ENCODE results near the gene WDR46. TPM values are rescaled to one million over a fixed set of nuclear protein-coding genes. Genes with fewer than 3 reads are reported as not detected.
A peak's percentile ranks its signal among the peaks of the same experiment; 100 is the strongest.

The WDR46 gene
- total RNA-seq, 2 donors from 2014 or later, result 25.7 to 51.7 TPM

DNA sequence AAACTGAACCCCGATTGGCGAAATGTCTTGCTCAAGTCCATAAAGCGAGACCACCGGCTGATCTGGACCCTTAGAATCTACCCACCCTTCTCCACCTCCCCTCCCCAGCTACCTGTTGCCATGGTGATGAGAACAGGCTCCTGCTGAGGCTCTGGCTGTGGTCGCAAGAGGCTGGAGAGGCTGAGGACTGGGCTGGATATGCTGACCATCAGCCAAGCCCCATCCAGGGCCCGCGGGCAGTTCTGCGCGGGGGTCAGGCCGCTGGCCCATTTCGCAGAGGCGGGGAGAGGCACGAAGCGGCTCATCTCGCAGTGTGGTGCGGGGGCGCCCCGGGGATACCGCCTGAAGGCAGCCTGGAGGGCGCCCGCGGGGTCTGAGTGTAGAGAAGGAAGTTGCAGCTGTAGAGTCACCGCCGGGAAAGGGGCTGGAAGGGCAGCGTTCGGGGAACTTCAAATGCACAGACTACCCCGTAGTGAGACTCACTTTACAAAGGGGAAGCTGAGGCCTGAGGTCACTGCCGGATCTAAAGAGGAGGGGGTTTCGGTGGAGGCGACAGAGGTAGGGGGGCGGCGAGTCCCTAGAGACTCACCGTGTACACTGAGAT lies 24.2 kb upstream of the WDR46 start:
- Histone ChIP-seq H3K27ac (peak overlapping the region; percentile 100), H3K27me3 (no peaks in the 10 kb centered on the region), H3K4me3 (peak overlapping the region; percentile 79), H3K9me3 (no peaks in the 10 kb centered on the region), H3K4me1 (peaks cover 16% of the 10 kb centered on the region), H3K36me3 (no peaks in the 10 kb centered on the region), H3K9ac (ENCODE audit: low read depth in 2 of 2, low read length in 2 of 2) (peak overlapping the region; percentile 89 to 99)
- no peak for TF ChIP-seq CTCF (IDR thresholded peaks at IDR 0.05)
- intact Hi-C loops (cut with DNase I), result loop anchor here (10.0 kb wide), 1 partner anchor 102 kb away; the partner anchor contains the start of genes CUTA and PHF1
- no peak for DNase-seq

DNA sequence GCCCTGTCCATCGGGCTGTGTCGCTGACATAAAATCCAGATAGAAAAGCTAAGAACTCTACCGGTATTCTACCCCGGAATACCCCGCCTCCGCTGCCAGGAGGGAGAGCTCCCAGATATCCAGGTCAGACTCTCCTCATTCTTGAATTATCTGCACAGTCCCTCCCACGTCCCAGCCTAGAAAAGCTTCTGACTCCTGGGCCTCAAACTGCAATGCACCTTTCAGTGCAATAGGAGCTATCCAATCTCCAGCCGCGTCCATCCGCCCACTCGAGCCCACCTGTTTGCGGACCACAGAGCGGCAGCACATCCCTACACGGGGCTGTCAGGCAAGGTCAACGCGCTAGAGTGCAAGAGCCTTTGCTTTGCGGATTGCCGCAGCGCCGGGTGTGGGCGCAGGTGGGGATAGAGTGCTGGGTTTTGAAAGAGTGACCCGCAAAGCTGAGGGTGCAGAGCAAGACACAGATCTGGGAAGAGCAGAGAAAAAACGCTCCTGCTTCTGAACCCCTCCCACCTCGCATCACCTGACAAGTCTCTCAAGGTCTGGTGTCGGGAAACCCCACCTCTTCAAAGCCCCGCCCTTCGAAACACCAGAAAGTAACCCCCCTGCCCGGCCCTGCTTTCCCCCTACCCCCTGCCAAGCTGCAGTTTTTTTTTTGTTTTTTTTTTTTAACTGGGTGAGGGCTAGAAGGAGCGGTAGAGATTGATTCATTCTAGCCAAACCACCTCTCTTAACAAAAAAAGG lies 23.5 kb upstream of the WDR46 start:
- Histone ChIP-seq H3K9ac (ENCODE audit: low read depth in 2 of 2, low read length in 2 of 2) (peak overlapping the region; percentile 89 to 99), H3K4me3 (peak overlapping the region; percentile 79), H3K36me3 (no peaks in the 10 kb centered on the region), H3K9me3 (no peaks in the 10 kb centered on the region), H3K27ac (peak overlapping the region; percentile 100), H3K4me1 (peaks cover 16% of the 10 kb centered on the region), H3K27me3 (no peaks in the 10 kb centered on the region)
- intact Hi-C loops (cut with DNase I), result loop anchor here (10.0 kb wide), 1 partner anchor 102 kb away; the partner anchor contains the start of genes CUTA and PHF1
- peak; percentile 94 for DNase-seq
- TF ChIP-seq CTCF (IDR thresholded peaks at IDR 0.05), result no peak

DNA sequence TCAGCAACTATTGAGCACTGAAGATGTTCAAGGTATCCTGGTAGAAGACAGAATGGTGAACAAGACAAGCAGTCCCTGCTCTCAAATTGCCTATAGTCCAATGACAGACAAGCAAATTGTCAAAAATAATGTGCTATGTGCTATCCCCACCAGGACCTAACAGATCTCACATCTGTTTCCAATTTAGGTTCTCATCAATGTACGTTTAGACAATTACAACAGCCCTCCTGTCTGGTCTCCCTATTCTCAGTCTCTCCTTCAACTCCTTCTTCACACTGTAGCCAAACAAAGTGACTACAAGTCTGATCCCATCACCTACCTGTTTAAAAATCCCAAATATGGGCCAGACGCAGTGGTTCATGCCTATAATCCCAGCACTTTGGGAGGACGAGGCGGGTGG lies 17.3 kb upstream of the WDR46 start:
- Histone ChIP-seq H3K27ac (no peak overlapping the region), H3K9ac (ENCODE audit: low read depth in 2 of 2, low read length in 2 of 2) (no peak overlapping the region), H3K36me3 (peaks cover 3% of the 10 kb centered on the region), H3K4me3 (no peak overlapping the region), H3K4me1 (peaks cover 3% of the 10 kb centered on the region), H3K27me3 (no peaks in the 10 kb centered on the region), H3K9me3 (no peaks in the 10 kb centered on the region)
- intact Hi-C loops (cut with DNase I), result no loop called here
- no peak for DNase-seq
- TF ChIP-seq CTCF (IDR thresholded peaks at IDR 0.05), result no peak

- H3K9ac ChIP-seq (ENCODE audit: low read depth in 2 of 2, low read length in 2 of 2), result no peak overlapping the region
- no peaks in the 10 kb centered on the region for H3K9me3 ChIP-seq
- no peak for TF ChIP-seq CTCF (IDR thresholded peaks at IDR 0.05)
- peaks cover 3% of the 10 kb centered on the region for H3K36me3 ChIP-seq
- H3K27ac ChIP-seq, result no peak overlapping the region
- intact Hi-C loops (cut with DNase I), result no loop called here
- H3K27me3 ChIP-seq, result no peaks in the 10 kb centered on the region
- no peak overlapping the region for H3K4me3 ChIP-seq
- peaks cover 6% of the 10 kb centered on the region for H3K4me1 ChIP-seq
- DNase-seq, result no peak
Measured at GRCh38 chr6:33305052-33305451, 16.0 kb upstream of the WDR46 start.

DNA sequence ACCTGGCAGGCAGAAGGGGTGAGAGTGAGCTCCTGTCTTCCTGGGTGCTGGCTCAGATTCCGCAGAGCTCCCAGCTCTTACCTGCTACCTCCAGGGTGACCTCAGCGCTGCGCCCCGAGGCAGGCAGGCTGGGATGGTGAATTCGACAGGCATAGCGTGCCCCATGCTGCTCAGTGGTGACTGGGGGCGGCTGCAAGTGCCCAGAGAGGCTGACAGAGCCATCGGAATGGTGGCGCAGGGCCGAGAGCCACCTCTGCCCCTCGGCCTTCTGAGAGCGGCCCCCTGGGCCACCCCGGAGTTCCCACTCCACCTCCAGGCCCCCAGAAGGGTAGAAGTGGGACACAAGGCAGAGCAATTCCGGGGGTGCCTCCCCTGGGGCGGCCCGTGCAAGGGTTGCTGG lies 15.2 kb upstream of the WDR46 start:
- no peaks in the 10 kb centered on the region for H3K27me3 ChIP-seq
- H3K36me3 ChIP-seq, result peaks cover 3% of the 10 kb centered on the region
- no peak overlapping the region for H3K4me3 ChIP-seq
- H3K9ac ChIP-seq (ENCODE audit: low read depth in 2 of 2, low read length in 2 of 2), result no peak overlapping the region
- H3K27ac ChIP-seq, result no peak overlapping the region
- DNase-seq, result no peak
- H3K9me3 ChIP-seq, result no peaks in the 10 kb centered on the region
- intact Hi-C loops (cut with DNase I), result no loop called here
- H3K4me1 ChIP-seq, result peaks cover 9% of the 10 kb centered on the region
- no peak for TF ChIP-seq CTCF (IDR thresholded peaks at IDR 0.05)

Measured in colonic mucosa (tissue), 4 donors.